Ecto neural progenitor cell (in vitro differentiated cells): ENCODE data around the gene MECR.

Source experiments
- DNase-seq: peaks from one replicate; pipeline ENCODE4 v3.0.0-alpha.2; 2018; ENCODE audit warnings: low spot score

MECR gene

DNA sequence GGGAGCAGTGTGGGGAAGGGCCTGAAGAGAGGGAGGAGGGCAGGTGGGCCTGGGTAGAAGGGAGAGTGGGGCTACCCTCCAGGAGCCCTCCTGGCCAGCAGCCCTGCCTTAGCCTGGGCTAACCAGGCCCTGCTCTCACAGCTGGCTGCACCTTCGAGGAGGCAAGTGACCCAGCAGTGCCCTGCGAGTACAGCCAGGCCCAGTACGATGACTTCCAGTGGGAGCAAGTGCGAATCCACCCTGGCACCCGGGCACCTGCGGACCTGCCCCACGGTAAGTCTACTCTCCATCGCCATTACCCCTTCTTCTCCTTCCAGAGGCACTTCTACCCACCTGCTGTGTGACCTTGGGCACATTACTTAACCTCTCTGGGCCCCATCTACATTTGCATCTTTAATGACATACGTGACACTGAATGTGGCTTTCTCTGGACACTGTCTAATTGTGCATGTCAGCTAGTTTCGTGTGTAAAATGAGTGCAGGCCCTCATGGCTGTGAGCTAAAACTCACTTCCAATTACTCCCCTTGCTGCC lies 24.5 kb upstream of the MECR start:
- no peak for DNase-seq

GRCh38 chr1:29254346-29254745 lies 23.6 kb upstream of the MECR start:
- no peak for DNase-seq

GRCh38 chr1:29253180-29253579 lies 22.4 kb upstream of the MECR start:
- DNase-seq, result no peak

GRCh38 chr1:29251164-29252124 lies 20.7 kb upstream of the MECR start:
- no peak for DNase-seq

DNA sequence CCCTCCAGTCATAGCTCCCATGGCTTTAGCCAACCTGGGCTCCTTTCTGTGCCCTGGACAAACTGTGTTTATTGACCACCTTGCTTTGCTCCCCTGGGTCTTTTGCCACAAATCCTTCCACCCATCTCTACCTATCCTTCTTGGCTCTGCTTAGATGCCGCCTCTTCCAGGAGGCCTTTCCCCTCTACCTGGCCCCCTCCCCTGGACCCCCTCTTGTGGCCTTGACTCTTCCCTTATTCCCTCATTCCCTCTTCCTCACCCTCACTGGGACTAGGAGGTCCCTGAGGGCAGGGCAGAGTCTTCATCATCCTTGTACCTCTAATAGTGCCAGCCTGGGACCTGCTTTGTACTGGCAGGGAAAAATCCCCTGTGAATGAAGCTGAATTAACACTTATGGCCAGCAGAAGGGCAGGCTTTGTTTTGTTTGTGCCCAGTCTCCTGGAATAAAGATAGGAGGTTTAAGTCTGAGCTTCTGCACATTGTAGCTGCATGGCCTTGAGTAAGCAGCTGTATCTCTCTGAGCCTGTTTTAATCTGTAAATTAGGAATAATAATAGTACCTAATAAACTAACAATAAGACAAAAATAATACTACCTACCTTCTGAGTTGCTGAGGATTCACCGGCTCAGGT lies 19.3 kb upstream of the MECR start:
- no peak for DNase-seq

GRCh38 chr1:29249170-29249691 lies 18.5 kb upstream of the MECR start:
- peak; percentile 84 for DNase-seq

GRCh38 chr1:29248409-29248808 lies 17.7 kb upstream of the MECR start:
- no peak for DNase-seq

DNA sequence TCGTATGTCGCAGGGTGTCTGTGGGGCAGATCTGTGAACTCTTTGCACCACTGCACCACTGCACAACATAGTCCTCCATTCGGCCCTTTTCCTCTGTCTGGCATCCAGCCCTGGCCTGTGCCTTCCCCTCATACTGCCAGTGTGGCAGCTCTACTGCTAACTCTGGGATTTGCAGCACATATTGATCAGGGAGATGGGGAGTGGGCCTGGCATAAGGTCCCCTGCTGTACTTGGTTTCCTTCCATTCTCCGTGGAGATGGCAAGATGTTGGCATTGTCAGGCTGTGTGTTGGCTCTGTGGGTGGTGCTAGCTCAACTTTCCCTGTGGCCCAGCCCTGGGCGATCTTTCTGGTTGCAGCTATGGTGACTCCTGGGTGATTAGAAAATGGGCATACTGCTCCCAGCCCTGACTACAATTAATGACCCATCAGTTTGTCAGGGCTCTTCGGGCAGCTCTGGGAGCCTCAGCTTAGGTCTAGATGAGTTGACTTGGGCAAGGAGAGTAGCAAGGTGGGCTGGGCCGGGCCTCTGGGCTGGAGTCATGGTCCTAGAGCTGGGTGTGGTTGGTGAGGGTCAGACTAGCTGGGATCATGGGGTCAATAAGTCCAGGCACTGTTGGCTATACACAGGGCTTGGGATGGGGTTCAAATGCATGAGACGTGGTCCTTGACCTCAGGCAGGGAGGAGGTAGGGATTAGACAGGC lies 17.0 kb upstream of the MECR start:
- DNase-seq, result no peak

GRCh38 chr1:29247044-29247443 lies 16.3 kb upstream of the MECR start:
- DNase-seq, result no peak

GRCh38 chr1:29245876-29246275 lies 15.1 kb upstream of the MECR start:
- DNase-seq, result peak; percentile 47

DNA sequence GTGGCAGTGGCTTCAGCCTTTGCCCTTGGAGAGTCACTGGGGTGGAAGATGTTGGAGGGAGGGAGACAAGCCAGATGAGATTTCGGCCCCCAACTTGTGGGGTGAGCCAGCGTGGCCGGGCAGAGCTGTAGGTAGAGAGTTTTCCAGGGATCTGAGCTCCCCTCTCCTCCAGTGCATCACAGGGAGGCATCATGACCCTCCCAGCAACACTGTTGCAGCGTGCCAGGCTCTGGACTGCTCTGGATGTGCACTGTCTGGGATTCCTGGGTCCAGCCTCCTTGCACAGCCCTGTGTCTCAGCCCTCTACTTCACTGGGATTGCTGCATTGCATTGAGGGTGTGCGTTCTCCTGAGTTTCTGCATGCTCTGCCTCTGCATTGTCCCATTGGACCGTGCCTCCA lies 14.5 kb upstream of the MECR start:
- no peak for DNase-seq

GRCh38 chr1:29243871-29244200 lies 13.1 kb upstream of the MECR start:
- no peak for DNase-seq

DNA sequence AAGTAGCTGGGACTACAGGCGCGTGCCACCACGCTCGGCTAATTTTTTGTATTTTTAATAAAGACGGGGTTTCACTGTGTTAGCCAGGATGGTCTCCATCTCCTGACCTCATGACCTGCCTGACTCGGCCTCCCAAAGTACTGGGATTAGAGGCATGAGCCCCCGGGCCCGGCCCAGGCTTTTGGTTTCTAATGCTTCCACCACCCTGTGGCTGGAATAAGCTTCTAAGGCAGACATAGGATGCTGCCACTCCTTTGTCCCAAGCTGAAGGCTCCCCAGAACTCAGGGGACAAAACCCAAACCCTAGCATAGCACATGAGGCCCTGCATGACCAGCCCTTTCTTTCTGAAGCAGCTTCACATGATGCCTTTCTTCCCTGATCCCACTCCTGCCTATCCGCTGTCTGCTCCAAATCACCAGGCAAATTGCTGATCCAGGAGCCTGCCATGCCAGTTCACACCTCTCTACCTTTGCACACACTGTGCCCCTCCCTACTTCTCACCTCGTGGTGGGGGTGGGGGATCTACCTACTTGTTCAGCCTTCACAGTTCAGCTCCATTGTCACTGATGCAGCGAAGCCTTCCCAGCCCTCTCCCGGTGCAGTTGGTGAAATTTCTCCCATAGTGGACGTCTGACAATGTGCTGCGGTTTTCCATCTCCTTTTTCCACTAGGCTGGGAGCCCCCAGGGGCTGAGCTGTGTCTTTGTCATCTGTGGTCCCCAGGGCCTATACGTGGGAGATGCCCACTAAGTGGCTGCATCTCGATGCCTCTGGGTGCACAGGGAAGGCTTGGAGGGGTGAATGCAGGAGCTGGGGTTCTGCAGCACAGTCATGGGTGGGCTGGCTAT lies 12.5 kb upstream of the MECR start:
- DNase-seq, result no peak

DNA sequence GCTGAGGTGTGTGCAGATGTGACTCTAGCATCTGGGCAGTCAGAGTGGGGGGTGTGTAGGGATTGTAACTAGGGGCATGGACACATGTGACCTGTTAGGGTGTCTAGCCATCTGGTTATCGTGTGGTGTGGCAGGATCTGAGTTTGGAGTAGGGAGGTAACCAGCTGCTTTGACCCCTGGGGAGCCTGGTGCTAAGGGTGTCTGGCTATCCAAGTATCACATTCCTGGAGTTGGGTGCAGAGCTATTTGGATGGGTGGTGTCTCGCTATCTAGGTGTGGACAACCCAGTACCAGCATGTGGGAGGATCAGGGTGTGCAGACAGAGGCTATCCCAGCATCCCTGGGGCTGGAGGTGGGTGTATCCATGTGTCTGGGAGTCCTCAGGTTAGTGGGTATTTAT lies 10.3 kb upstream of the MECR start:
- no peak for DNase-seq

DNA sequence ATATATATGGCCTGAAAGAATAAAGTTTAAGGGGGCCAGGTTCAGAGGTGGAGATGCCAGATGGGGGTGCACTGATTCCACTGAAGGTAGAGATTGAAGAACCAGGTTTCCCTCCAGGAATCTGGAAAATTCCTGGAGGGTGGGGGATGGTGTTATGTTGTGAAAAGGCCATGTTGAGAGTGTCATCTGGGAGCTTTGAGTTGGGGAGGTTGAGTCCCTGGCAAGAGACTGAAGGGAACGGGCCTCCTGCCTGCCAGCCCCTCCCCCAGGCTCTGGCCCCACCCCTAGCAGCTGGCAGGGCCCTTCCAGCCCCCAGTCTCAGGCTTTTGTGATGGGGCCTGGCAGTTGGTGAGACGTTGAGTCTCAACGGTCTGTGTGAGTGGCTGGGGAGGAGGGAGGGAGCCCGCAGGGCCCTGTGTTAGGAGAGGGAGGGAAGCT lies 9.7 kb upstream of the MECR start:
- peak; percentile 45 for DNase-seq

DNA sequence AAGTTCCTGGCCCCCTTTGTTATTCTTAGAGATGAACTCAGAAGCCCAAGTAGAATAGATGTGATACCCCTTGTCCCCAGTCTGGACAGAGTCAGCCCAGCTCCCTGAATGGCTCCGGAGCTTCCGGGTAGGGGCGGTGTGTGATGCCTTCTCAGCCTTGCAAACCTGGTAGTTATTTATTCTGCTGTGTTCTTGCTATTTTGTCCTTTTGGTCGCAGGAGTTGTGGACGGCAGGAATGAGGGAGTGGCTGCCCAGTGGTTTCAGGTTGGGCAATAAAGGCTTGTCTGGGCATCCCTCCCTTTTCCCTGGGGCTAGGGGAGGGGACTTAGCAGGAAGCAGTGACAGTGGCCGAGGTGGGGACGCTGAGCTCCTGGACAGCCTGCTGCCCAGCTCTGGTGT lies 8.4 kb upstream of the MECR start:
- peak; percentile 53 for DNase-seq

GRCh38 chr1:29238620-29239002 lies 7.9 kb upstream of the MECR start:
- no peak for DNase-seq

DNA sequence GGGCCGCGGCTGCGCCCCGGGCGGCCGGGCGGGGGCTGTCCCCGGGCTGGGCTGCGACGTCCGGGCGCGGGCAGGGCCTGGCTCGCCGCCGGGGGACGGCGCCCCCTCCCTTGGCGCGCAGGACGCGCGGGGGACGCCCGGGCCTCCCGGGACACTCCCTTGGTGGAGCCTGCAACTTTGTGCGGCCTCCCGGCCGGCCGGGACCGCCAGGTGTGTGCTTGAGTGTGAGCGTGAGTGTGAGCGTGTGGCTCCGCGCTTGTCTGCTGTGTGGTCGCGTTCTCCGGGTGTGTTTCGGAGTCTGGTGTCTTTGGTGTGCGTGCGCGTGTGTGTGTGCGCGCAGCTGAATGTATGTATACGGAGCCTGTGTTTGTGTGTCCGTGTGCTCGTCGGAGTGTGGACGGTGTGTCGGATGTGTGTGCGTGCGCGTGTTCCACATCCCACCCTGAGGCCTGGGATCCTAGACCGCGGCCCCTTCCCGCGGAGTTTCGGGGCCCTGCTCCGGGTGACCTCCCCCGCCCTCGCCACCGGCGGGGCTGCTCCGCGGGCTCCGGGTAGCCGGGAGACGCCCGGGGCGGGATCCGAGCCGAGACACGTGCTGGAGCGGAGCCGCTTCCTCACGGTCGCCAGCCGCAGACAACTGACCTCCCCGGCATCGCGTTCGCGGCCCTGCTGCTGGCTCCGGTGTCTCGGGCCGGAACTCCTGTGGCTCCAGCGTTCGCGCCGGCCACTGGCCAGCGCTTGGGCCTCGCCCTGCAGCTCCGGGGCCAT lies 7.3 kb upstream of the MECR start:
- peak; percentile 73 for DNase-seq

DNA sequence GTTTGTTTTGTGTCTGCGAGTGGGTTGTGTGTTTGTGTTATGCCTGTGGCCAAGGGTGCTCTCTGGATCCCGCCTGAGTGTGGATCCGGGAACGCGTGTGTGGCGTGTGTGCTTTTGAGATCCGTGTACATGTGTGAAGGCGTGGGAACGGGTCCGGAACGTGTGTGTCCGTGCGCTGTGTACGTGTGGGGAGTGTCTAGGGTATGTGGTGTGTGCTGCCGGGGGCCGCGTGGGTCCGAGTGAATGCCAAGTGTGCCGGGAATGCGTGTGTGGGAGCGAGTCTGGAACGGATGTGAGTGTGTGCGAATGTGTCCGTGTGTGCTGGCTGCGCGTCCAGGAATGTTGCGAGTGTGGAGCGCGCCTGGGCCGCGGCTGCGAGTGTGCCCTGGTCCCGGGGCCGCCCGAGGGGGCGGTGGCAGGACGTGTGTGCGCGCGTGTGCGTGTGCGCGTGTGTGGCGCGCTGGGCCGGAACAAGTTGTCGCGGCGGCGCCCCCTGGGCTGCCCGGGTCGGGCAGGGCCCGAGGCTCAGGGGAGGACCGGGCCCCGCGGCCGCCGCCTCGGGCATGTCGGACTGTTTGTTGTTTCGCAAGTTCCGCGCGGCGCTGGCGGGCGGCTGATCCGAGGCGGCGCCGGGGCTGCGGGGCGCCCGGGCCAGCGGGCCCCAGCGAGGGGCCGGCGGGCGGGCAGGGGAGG lies 6.5 kb upstream of the MECR start:
- peak; percentile 79 for DNase-seq

- DNase-seq, result no peak
Measured at GRCh38 chr1:29236712-29237128, 6.0 kb upstream of the MECR start.
